GM21367 (cell line): Measurements from ENCODE around the gene HOXD8.

Experiments
- ATAC-seq: cut with Tn5 transposase; IDR thresholded peaks from one replicate; pipeline ENCODE4 v1.9.1; 2021; ENCODE audit not compliant: unreplicated experiment

The HOXD8 gene

GRCh38 chr2:176102309-176102866 lies 27.1 kb upstream of the HOXD8 start:
- no peak for ATAC-seq

GRCh38 chr2:176103194-176103593 lies 26.3 kb upstream of the HOXD8 start:
- no peak for ATAC-seq

GRCh38 chr2:176103742-176104315 lies 25.7 kb upstream of the HOXD8 start:
- ATAC-seq: no peak

- ATAC-seq: no peak
Observed at GRCh38 chr2:176104316-176105077, 25.0 kb upstream of the HOXD8 start.

GRCh38 chr2:176105078-176105729 lies 24.3 kb upstream of the HOXD8 start:
- ATAC-seq: no peak

- no peak for ATAC-seq
Observed at GRCh38 chr2:176105730-176106580, 23.6 kb upstream of the HOXD8 start.

- ATAC-seq: no peak
Observed at GRCh38 chr2:176106581-176107539, 22.6 kb upstream of the HOXD8 start, which contains the start of gene HOXD11. Gene HOXD11, plus strand, starts transcription at chr2:176107280. Its CDS starts 76 bp downstream, at chr2:176107356.

GRCh38 chr2:176107731-176108181 lies 21.7 kb upstream of the HOXD8 start:
- ATAC-seq: no peak

GRCh38 chr2:176109192-176109901 lies 20.2 kb upstream of the HOXD8 start:
- no peak for ATAC-seq

- ATAC-seq: no peak
Observed at GRCh38 chr2:176109946-176110345, 19.6 kb upstream of the HOXD8 start.

GRCh38 chr2:176110415-176111308 lies 18.8 kb upstream of the HOXD8 start:
- ATAC-seq: no peak

GRCh38 chr2:176111309-176111663 lies 18.2 kb upstream of the HOXD8 start:
- ATAC-seq: no peak

GRCh38 chr2:176111846-176112374 lies 17.6 kb upstream of the HOXD8 start:
- no peak for ATAC-seq

GRCh38 chr2:176112375-176113302 lies 16.9 kb upstream of the HOXD8 start:
- ATAC-seq: no peak

- ATAC-seq: no peak
Observed at GRCh38 chr2:176114120-176114929, 15.2 kb upstream of the HOXD8 start.
